Endothelial cell of umbilical vein (primary cell): ENCODE data around the gene RFESD. TPM values are rescaled to one million over a fixed set of nuclear protein-coding genes. Genes with fewer than 3 reads are reported as not detected.
"Not testable (repeated sequence)": the region's sequence is repeated elsewhere in the genome, so short reads cannot be mapped to it uniquely, and the experiment has no call there.

ENCODE experiments used
- BruUV-seq: library from RNA; stranded (reverse); fragments of 400-500 nt; replicated peaks from 2 replicates; lab custom pipeline; 2021; lab: Mats Ljungman, UMichigan
- CTCF ChIA-PET: fragments of 300-600, 350-600 bp; sonication (Branson Sonifier 250); formaldehyde crosslinking; loops from one replicate; lab custom pipeline; 2021; ENCODE audit warnings: antibody characterized with exemption, inconsistent platforms; lab: Charles Lee
- POLR2A ChIA-PET: fragments of 300-600, 350-600 bp; sonication (Branson Sonifier 250); formaldehyde crosslinking; loops from one replicate; lab custom pipeline; 2021; ENCODE audit warnings: antibody characterized with exemption, inconsistent platforms; lab: Charles Lee
- DNase-seq: peaks from one replicate; pipeline ENCODE4 v3.0.0-alpha.2; 2011; ENCODE audit warnings: low read depth, low spot score
- FAIRE-seq: peaks from 2 replicates; lab custom pipeline; 2011; peaks lifted over from hg19 to GRCh38; lab: Jason Lieb, UNC
- H2AFZ ChIP-seq: 2 replicates; pipeline ENCODE4 v1.6.0; 2012; ENCODE audit warnings: low read depth, low read length, control low read depth, inconsistent platforms
- H3K27ac ChIP-seq: 2 replicates; pipeline ENCODE4 v1.5.1; 2011; ENCODE audit warnings: low read depth, mild to moderate bottlenecking, control low read depth, low read length, moderate library complexity; ENCODE audit not compliant: insufficient read depth
- H3K27me3 ChIP-seq, 2 experiments: 2 replicates each; pipeline versions ENCODE4 v1.6.0 to v1.6.1; 2011; ENCODE audit warnings: low read length in 2 of 2, mixed read lengths in 1 of 2; ENCODE audit not compliant: control insufficient read depth in 2 of 2, insufficient read depth in 2 of 2
- H3K36me3 ChIP-seq, 2 experiments: 2 replicates in 1 of 2; 3 replicates in 1 of 2; pipeline ENCODE4 v1.5.1; 2011; ENCODE audit warnings: low read length in 2 of 2, mild to moderate bottlenecking in 1 of 2, moderate library complexity in 1 of 2; ENCODE audit not compliant: control insufficient read depth in 2 of 2, insufficient read depth in 2 of 2; ENCODE audit errors: extremely low read depth in 1 of 2
- H3K4me1 ChIP-seq: 3 replicates; pipeline ENCODE4 v1.5.1; 2011; ENCODE audit warnings: mild to moderate bottlenecking, low read length; ENCODE audit not compliant: control insufficient read depth, insufficient read depth; ENCODE audit errors: extremely low read depth
- H3K4me2 ChIP-seq: 2 replicates; pipeline ENCODE4 v1.6.1; 2011; ENCODE audit warnings: low read length, control low read depth, mixed read lengths; ENCODE audit not compliant: insufficient read depth
- H3K4me3 ChIP-seq, 3 experiments: fragments of 200-600 bp in 1 of 3; sonication (generic), shearing (Covaris generic) in 1 of 3; replicated peaks in 1 of 3; 2 replicates each; pipeline ENCODE4 v1.5.1; 2011 to 2016; ENCODE audit warnings: control low read depth in 3 of 3, low read length in 3 of 3, mild to moderate bottlenecking in 2 of 3, inconsistent platforms in 1 of 3, low read depth in 1 of 3, moderate library complexity in 1 of 3; ENCODE audit not compliant: insufficient read depth in 1 of 3
- H3K79me2 ChIP-seq: 2 replicates; pipeline ENCODE4 v1.6.0; 2012; ENCODE audit warnings: low read length, inconsistent platforms; ENCODE audit not compliant: control insufficient read depth, insufficient read depth
- H3K9ac ChIP-seq: replicated peaks from 2 replicates; pipeline ENCODE3; 2011; ENCODE audit warnings: low read length, control low read depth; ENCODE audit not compliant: insufficient read depth; ENCODE audit errors: extremely low read depth
- H3K9me1 ChIP-seq: replicated peaks from 3 replicates; pipeline ENCODE4 v1.6.0; 2011; ENCODE audit warnings: mild to moderate bottlenecking, low read length; ENCODE audit not compliant: control insufficient read depth, insufficient read depth; ENCODE audit errors: extremely low read depth
- H3K9me3 ChIP-seq: replicated peaks from 2 replicates; pipeline ENCODE4 v1.5.1; 2012; ENCODE audit warnings: low read length, inconsistent platforms; ENCODE audit not compliant: control insufficient read depth, insufficient read depth
- H4K20me1 ChIP-seq: replicated peaks from 2 replicates; pipeline ENCODE3; 2011; ENCODE audit warnings: mild to moderate bottlenecking, low read length; ENCODE audit not compliant: control insufficient read depth, insufficient read depth; ENCODE audit errors: extremely low read depth
- FOS ChIP-seq: IDR thresholded peaks from 2 replicates; pipeline ENCODE4 v1.6.1; 2011; ENCODE audit warnings: mild to moderate bottlenecking, low read length, moderate library complexity, borderline replicate concordance; ENCODE audit not compliant: insufficient read depth
- POLR2A ChIP-seq: IDR thresholded peaks from 2 replicates; pipeline ENCODE4 v1.6.1; 2012; ENCODE audit warnings: low read depth, mild to moderate bottlenecking, control low read depth, low read length
- dilution Hi-C: fragments of 300-500 bp; cut with MboI; formaldehyde crosslinking; loops from one replicate; pipeline ENCODE4 v1.15.0; 2019; ENCODE audit warnings: low sequenced_read_pairs; ENCODE audit not compliant: extremely low pct_ligation_motif_present
- intact Hi-C: fragments of 100-400 bp; cut with micrococcal nuclease; formaldehyde crosslinking; loops from one replicate; pipeline ENCODE4 v1.10.0; 2022
- polyA plus RNA-seq, 4 experiments: library from polyadenylated mRNA; depleted of rRNA in 3 of 4; stranded (reverse) in 3 of 4; unstranded in 1 of 4; fragments of >200 nt; gene quantifications; 2 replicates each; pipeline versions ENCODE4 v1.2.1 to v1.2.3, GENCODE V29; 2011 to 2012; ENCODE audit warnings: missing spikeins in 1 of 4
- total RNA-seq: library from RNA; stranded (reverse); gene quantifications from 2 replicates; pipeline ENCODE4 v1.2.3, GENCODE V29; 2021

Gene RFESD
- total and polyA plus RNA-seq, 2 donors (not counting 3 experiments of a cell fraction or from before 2014, with no cell fraction given) = 0.88 to 2.0 TPM

- H3K9ac ChIP-seq = no peak overlapping the region
- dilution Hi-C loops (no loop called here), intact Hi-C loops (no loop called here)
- no TSS peak for BruUV-seq
- DNase-seq = no peak
- TF ChIP-seq POLR2A (no peak), FOS (no peak)
- no peaks in the 10 kb centered on the region for H4K20me1 ChIP-seq
- H3K4me1 ChIP-seq = no peaks in the 10 kb centered on the region
- H3K4me3 ChIP-seq = no peak overlapping the region
- H3K9me1 ChIP-seq = no peaks in the 10 kb centered on the region
- no peaks in the 10 kb centered on the region for H3K79me2 ChIP-seq
- no peak overlapping the region for H3K4me2 ChIP-seq
- H3K9me3 ChIP-seq = no peaks in the 10 kb centered on the region
- ChIA-PET CTCF (no interaction called here), POLR2A (no interaction called here)
- H3K36me3 ChIP-seq = no peaks in the 10 kb centered on the region
- FAIRE-seq = no peak
- no peak overlapping the region for H2AFZ ChIP-seq
- H3K27ac ChIP-seq = no peak overlapping the region
- no peaks in the 10 kb centered on the region for H3K27me3 ChIP-seq
Measured at GRCh38 chr5:95704150-95704549, 57.6 kb downstream of the RFESD start.

GRCh38 chr5:95706196-95706595 is 59.6 kb downstream of the RFESD start:
- H3K36me3 ChIP-seq, H3K4me3 ChIP-seq, BruUV-seq, H3K4me2 ChIP-seq, H3K79me2 ChIP-seq, H3K4me1 ChIP-seq, H3K9me1 ChIP-seq, H3K9ac ChIP-seq, H2AFZ ChIP-seq, H3K9me3 ChIP-seq, H3K27ac ChIP-seq, dilution Hi-C loops, H4K20me1 ChIP-seq, FAIRE-seq, POLR2A ChIA-PET, intact Hi-C loops, DNase-seq, H3K27me3 ChIP-seq: not testable (repeated sequence)
- CTCF ChIA-PET = interaction anchor here (1.1 kb wide), 1 partner anchor 9 kb away, joined by 5 read pairs; no protein-coding TSS in a partner anchor
